Measurements from ENCODE around the gene C1orf21. TPM values are rescaled to one million over a fixed set of nuclear protein-coding genes. Genes with fewer than 3 reads are reported as not detected.

C1orf21 gene
- total and polyA plus RNA-seq, 2 donors (not counting 1 experiment from before 2014, with no cell fraction given) = 53.0 to 95.4 TPM

DNA sequence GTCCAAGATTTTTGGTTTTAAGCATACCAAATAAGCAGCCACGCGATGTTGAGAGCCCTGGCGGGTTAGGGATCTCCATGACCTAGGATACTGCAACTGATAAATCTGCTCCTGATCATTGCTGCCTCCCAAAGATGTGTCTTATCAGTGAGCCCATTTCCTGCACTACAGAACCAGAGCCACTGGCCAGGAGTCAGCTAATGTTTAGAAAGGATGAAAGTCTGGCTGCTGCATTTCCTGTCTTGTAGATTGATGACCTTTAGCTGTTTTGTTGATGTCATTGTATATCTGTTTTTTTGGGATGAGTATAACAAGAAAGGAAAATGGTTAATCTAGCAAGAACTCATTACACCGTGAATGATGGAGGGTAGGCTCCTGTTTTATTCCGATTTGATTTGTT lies 74.5 kb downstream of the C1orf21 start:
- TF ChIP-seq EZH2 (IDR thresholded peaks at IDR 0.05; ENCODE audit: low read length, missing control alignments) = no peak
- TF ChIP-seq, protein P1, sequence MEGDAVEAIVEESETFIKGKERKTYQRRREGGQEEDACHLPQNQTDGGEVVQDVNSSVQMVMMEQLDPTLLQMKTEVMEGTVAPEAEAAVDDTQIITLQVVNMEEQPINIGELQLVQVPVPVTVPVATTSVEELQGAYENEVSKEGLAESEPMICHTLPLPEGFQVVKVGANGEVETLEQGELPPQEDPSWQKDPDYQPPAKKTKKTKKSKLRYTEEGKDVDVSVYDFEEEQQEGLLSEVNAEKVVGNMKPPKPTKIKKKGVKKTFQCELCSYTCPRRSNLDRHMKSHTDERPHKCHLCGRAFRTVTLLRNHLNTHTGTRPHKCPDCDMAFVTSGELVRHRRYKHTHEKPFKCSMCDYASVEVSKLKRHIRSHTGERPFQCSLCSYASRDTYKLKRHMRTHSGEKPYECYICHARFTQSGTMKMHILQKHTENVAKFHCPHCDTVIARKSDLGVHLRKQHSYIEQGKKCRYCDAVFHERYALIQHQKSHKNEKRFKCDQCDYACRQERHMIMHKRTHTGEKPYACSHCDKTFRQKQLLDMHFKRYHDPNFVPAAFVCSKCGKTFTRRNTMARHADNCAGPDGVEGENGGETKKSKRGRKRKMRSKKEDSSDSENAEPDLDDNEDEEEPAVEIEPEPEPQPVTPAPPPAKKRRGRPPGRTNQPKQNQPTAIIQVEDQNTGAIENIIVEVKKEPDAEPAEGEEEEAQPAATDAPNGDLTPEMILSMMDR (conservative IDR thresholded peaks at IDR 0.05 in 1 of 2, IDR thresholded peaks at IDR 0.05 in 1 of 2; ENCODE audit: low read depth in 1 of 2, low read length in 2 of 2) = no peak
- Histone ChIP-seq H3K4me3 (replicated peaks in 1 of 4; ENCODE audit: control extremely low read depth in 1 of 4, insufficient read depth in 1 of 4, low read depth in 3 of 4, low read length in 4 of 4) (no peak overlapping the region), H3K9me3 (ENCODE audit: control insufficient read depth, insufficient read depth, low read depth, low read length) (no peaks in the 10 kb centered on the region), H4K20me1 (ENCODE audit: control insufficient read depth, extremely low read depth, insufficient read depth, low read length) (no peaks in the 10 kb centered on the region), H3K79me2 (ENCODE audit: control insufficient read depth, insufficient read depth, low read length) (peaks cover 8% of the 10 kb centered on the region), H3K9ac (ENCODE audit: insufficient read depth, low read length) (no peak overlapping the region), H3K27me3 (ENCODE audit: control insufficient read depth, insufficient read depth, low read length) (no peaks in the 10 kb centered on the region), H2AFZ (ENCODE audit: low read length) (no peak overlapping the region), H3K4me2 (ENCODE audit: extremely low read depth, insufficient read depth, low read length) (no peak overlapping the region), H3K27ac (ENCODE audit: insufficient read depth, low read length) (no peak overlapping the region), H3K4me1 (ENCODE audit: control insufficient read depth, extremely low read depth, insufficient read depth, low read length) (peaks cover 2% of the 10 kb centered on the region), H3K36me3 (ENCODE audit: control insufficient read depth, insufficient read depth, low read length) (no peaks in the 10 kb centered on the region)
- no peak for DNase-seq (ENCODE audit: low read depth in 2 of 2)

DNA sequence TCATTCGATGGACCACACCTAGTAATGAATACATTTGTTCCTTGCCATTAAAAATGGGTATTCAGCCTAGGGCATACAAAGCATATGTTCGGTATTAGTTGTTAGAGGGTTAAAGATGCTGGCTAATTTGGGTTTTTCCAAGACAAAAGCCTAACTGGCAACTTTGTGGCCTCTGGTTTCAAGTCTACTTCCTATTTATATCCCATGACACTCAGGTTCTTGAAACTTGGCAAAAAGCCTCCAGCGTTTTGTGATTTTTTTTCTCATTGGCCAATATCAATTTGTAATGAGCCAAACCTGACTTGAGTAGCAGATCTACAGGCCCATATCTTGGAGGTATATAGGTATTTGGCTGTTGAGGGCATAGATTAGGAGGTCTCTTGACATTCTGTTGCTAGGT lies 75.3 kb downstream of the C1orf21 start:
- TF ChIP-seq, protein P1 (conservative IDR thresholded peaks at IDR 0.05 in 1 of 2, IDR thresholded peaks at IDR 0.05 in 1 of 2; ENCODE audit: low read depth in 1 of 2, low read length in 2 of 2) = no peak
- no peak for TF ChIP-seq EZH2 (IDR thresholded peaks at IDR 0.05; ENCODE audit: low read length, missing control alignments)
- no peak for DNase-seq (ENCODE audit: low read depth in 2 of 2)

DNA sequence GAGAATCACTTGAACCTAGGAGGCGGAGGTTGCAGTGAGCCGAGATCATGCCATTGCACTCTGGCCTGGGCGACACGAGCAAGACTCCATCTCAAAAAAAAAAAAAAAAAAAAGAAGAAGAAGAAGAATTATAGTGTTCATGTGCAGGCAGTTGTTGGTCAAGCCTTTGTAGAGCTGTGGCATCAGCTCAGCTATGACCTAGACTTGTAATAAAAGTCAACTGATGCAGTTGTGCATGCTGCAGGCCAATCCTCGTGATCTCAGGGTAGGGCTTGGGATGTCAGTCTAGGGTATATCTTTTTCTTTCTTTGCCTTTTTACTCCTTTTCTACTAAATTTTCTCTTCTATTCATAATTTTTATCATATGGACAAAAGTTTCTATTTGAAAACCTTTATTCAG lies 76.2 kb downstream of the C1orf21 start:
- Histone ChIP-seq H3K36me3 (ENCODE audit: control insufficient read depth, insufficient read depth, low read length) (no peaks in the 10 kb centered on the region), H4K20me1 (ENCODE audit: control insufficient read depth, extremely low read depth, insufficient read depth, low read length) (no peaks in the 10 kb centered on the region)

More for the DNA sequence above, 75.3 kb downstream of the C1orf21 start:
- no peaks in the 10 kb centered on the region for H4K20me1 ChIP-seq (ENCODE audit: control insufficient read depth, extremely low read depth, insufficient read depth, low read length)
- H3K27ac ChIP-seq (ENCODE audit: insufficient read depth, low read length) = no peak overlapping the region
- H2AFZ ChIP-seq (ENCODE audit: low read length) = no peak overlapping the region
- H3K4me2 ChIP-seq (ENCODE audit: extremely low read depth, insufficient read depth, low read length) = no peak overlapping the region
- H3K9me3 ChIP-seq (ENCODE audit: control insufficient read depth, insufficient read depth, low read depth, low read length) = no peaks in the 10 kb centered on the region
- peaks cover 2% of the 10 kb centered on the region for H3K4me1 ChIP-seq (ENCODE audit: control insufficient read depth, extremely low read depth, insufficient read depth, low read length)
- H3K79me2 ChIP-seq (ENCODE audit: control insufficient read depth, insufficient read depth, low read length) = peaks cover 9% of the 10 kb centered on the region
- H3K36me3 ChIP-seq (ENCODE audit: control insufficient read depth, insufficient read depth, low read length) = no peaks in the 10 kb centered on the region
- H3K9ac ChIP-seq (ENCODE audit: insufficient read depth, low read length) = no peak overlapping the region
- no peak overlapping the region for H3K4me3 ChIP-seq (replicated peaks in 1 of 4; ENCODE audit: control extremely low read depth in 1 of 4, insufficient read depth in 1 of 4, low read depth in 3 of 4, low read length in 4 of 4)
- H3K27me3 ChIP-seq (ENCODE audit: control insufficient read depth, insufficient read depth, low read length) = no peaks in the 10 kb centered on the region

More for the DNA sequence above, 76.2 kb downstream of the C1orf21 start:
- no peaks in the 10 kb centered on the region for H3K9me3 ChIP-seq (ENCODE audit: control insufficient read depth, insufficient read depth, low read depth, low read length)
- TF ChIP-seq EZH2 (IDR thresholded peaks at IDR 0.05; ENCODE audit: low read length, missing control alignments) = no peak
- TF ChIP-seq, protein P1 (conservative IDR thresholded peaks at IDR 0.05 in 1 of 2, IDR thresholded peaks at IDR 0.05 in 1 of 2; ENCODE audit: low read depth in 1 of 2, low read length in 2 of 2) = no peak
- no peak overlapping the region for H3K4me2 ChIP-seq (ENCODE audit: extremely low read depth, insufficient read depth, low read length)
- DNase-seq (ENCODE audit: low read depth in 2 of 2) = no peak
- no peak overlapping the region for H3K9ac ChIP-seq (ENCODE audit: insufficient read depth, low read length)
- H3K79me2 ChIP-seq (ENCODE audit: control insufficient read depth, insufficient read depth, low read length) = peaks cover 9% of the 10 kb centered on the region
- H2AFZ ChIP-seq (ENCODE audit: low read length) = no peak overlapping the region
- no peak overlapping the region for H3K27ac ChIP-seq (ENCODE audit: insufficient read depth, low read length)
- H3K27me3 ChIP-seq (ENCODE audit: control insufficient read depth, insufficient read depth, low read length) = no peaks in the 10 kb centered on the region
- H3K4me3 ChIP-seq (replicated peaks in 1 of 4; ENCODE audit: control extremely low read depth in 1 of 4, insufficient read depth in 1 of 4, low read depth in 3 of 4, low read length in 4 of 4) = no peak overlapping the region
- H3K4me1 ChIP-seq (ENCODE audit: control insufficient read depth, extremely low read depth, insufficient read depth, low read length) = peaks cover 2% of the 10 kb centered on the region

Measured in fibroblast of lung (primary cell).